GM12878 (cell line): ENCODE data around the gene SEPHS2. TPM values are rescaled to one million over a fixed set of nuclear protein-coding genes. Genes with fewer than 3 reads are reported as not detected.

Experiments used
- BRCA1 ChIP-seq: IDR thresholded peaks from 2 replicates; pipeline ENCODE4 v1.6.1; 2011; ENCODE audit warnings: low read depth, low read length, improper control_type of control experiment
- CEBPZ ChIP-seq: fragments of 150-350 bp; IDR thresholded peaks from 2 replicates; pipeline ENCODE4 v1.6.1; 2016; ENCODE audit warnings: low read depth, low read length
- ELK1 ChIP-seq: IDR thresholded peaks from 2 replicates; pipeline ENCODE4 v1.6.1; 2012; ENCODE audit warnings: low read depth, low read length, improper control_type of control experiment
- EP300 ChIP-seq, 2 experiments: fragments of 150-350 bp in 1 of 2; IDR thresholded peaks; 2 replicates each; pipeline ENCODE4 v1.6.1; 2011 to 2012; ENCODE audit warnings: low read depth in 2 of 2, low read length in 2 of 2, borderline replicate concordance in 1 of 2, improper control_type of control experiment in 1 of 2, inconsistent platforms in 1 of 2; ENCODE audit not compliant: control insufficient read depth in 1 of 2
- LARP7 ChIP-seq: fragments of 450-650 bp; IDR thresholded peaks from 2 replicates; pipeline ENCODE4 v1.6.1; 2017; ENCODE audit warnings: mild to moderate bottlenecking
- MEF2A ChIP-seq: IDR thresholded peaks from 2 replicates; pipeline ENCODE4 v1.6.1; 2011; ENCODE audit warnings: low read depth, mild to moderate bottlenecking, low read length, moderate library complexity; ENCODE audit not compliant: insufficient read depth
- NR2C2 ChIP-seq: IDR thresholded peaks from 2 replicates; pipeline ENCODE4 v1.6.1; 2011; ENCODE audit warnings: borderline replicate concordance, low read depth; ENCODE audit not compliant: control insufficient read depth, insufficient read length
- NRF1 ChIP-seq: conservative IDR thresholded peaks from 2 replicates; pipeline ENCODE4 v1.6.1; 2011; ENCODE audit warnings: mild to moderate bottlenecking, low read depth, low read length, improper control_type of control experiment
- POLR2A ChIP-seq: IDR thresholded peaks from 2 replicates; pipeline ENCODE4 v1.6.1; 2011; ENCODE audit warnings: low read depth, mild to moderate bottlenecking, low read length
- TBL1XR1 ChIP-seq: IDR thresholded peaks from 2 replicates; pipeline ENCODE4 v1.6.1; 2012; ENCODE audit warnings: low read depth, low read length, improper control_type of control experiment
- polyA plus RNA-seq, 11 experiments: library from polyadenylated mRNA; depleted of rRNA in 4 of 11; unstranded in 6 of 11; stranded (reverse) in 5 of 11; fragments of >200 nt; fragmentation: Nextera tagmentation in 4 of 11; fragmentation: Illumina TruSeq in 1 of 11; extraction: Ambion mirVana in 4 of 11; extraction: Trizol in 1 of 11; gene quantifications; 1 replicate in 1 of 11; 2 replicates in 10 of 11; pipeline versions ENCODE4 v1.2.1 to v1.2.3, GENCODE V29; 2011 to 2016; ENCODE audit warnings: inconsistent platforms in 2 of 11, missing spikeins in 2 of 11, low read depth in 1 of 11
- total RNA-seq, 4 experiments: library from RNA; depleted of rRNA in 3 of 4; stranded (reverse); fragments of >200 nt in 3 of 4; fragmentation: Illumina TruSeq in 1 of 4; extraction: Trizol in 1 of 4; gene quantifications; 2 replicates each; pipeline versions ENCODE4 v1.2.1 to v1.2.3, GENCODE V29; 2013 to 2021
- TF ChIP-seq, protein P1 (sequence below): fragments of 450-650 bp; IDR thresholded peaks from 2 replicates; pipeline ENCODE4 v1.6.1; 2017; ENCODE audit warnings: mild to moderate bottlenecking, moderate library complexity
- TF ChIP-seq, protein P2 (sequence below): fragments of 150-350 bp; IDR thresholded peaks from 2 replicates; pipeline ENCODE4 v1.6.1; 2014; ENCODE audit warnings: mild to moderate bottlenecking, low read depth, low read length
- TF ChIP-seq, protein P3 (sequence below): IDR thresholded peaks from 2 replicates; pipeline ENCODE4 v1.6.1; 2012; ENCODE audit warnings: low read length, inconsistent platforms

Gene SEPHS2
- total and polyA plus RNA-seq, 10 of the 15 experiments (the other 5 are each of a cell fraction or from before 2014, with no cell fraction given): 21.6 to 99.8 (median 72.9) TPM

DNA sequence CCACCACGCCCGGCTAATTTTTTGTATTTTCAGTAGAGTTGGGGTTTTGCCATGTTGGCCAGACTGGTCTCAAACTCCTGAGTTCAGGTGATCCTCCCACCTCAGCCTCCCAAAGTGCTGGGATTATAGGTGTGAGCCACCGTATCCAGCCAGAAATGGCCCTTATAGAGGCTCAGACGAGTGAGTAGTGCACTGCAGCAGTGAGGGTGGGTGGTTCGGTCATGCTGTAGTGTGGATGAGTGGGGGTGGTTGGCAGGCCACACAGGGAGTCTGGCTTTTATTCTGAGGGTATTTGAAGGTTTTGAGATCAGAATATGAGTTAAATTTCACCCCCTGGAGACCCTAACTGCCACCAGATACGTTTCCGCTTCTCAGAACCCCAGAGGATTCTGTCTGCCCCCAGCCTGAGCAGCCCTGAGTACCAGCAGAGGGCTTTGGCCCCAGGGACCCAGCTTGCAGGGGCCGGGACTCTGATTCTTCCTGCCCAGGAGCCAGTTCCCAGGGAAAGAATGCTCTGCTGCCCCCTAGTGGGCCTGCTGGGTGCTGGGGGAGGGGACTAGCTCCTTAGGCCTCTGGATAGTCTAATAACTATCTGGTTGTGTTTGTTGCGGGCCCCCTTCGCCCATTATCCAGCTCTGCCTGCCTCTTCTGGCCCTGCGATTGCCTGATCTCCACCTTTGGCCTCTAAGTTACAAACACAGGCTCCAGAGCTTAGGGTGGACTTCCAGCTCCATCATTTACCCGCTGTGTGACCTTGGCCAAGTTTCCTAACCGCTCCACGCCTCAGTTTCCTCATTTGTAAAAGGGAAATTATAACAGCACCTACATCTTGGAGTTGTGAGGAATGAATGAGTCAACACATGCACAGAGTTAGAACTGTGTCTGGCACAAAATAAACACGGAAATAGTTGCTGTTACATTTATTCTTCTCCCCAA, 36.3 kb downstream of the SEPHS2 start (continued):
- TF ChIP-seq LARP7 (no peak), TBL1XR1 (no peak), EP300 (IDR thresholded peaks at IDR 0.05; ENCODE audit: borderline replicate concordance in 1 of 2, control insufficient read depth in 1 of 2, low read depth in 2 of 2, low read length in 2 of 2) (no peak), NR2C2 (no peak), CEBPZ (no peak), ELK1 (no peak), NRF1 (no peak), BRCA1 (no peak), POLR2A (no peak), MEF2A (no peak)
- TF ChIP-seq, protein P1, sequence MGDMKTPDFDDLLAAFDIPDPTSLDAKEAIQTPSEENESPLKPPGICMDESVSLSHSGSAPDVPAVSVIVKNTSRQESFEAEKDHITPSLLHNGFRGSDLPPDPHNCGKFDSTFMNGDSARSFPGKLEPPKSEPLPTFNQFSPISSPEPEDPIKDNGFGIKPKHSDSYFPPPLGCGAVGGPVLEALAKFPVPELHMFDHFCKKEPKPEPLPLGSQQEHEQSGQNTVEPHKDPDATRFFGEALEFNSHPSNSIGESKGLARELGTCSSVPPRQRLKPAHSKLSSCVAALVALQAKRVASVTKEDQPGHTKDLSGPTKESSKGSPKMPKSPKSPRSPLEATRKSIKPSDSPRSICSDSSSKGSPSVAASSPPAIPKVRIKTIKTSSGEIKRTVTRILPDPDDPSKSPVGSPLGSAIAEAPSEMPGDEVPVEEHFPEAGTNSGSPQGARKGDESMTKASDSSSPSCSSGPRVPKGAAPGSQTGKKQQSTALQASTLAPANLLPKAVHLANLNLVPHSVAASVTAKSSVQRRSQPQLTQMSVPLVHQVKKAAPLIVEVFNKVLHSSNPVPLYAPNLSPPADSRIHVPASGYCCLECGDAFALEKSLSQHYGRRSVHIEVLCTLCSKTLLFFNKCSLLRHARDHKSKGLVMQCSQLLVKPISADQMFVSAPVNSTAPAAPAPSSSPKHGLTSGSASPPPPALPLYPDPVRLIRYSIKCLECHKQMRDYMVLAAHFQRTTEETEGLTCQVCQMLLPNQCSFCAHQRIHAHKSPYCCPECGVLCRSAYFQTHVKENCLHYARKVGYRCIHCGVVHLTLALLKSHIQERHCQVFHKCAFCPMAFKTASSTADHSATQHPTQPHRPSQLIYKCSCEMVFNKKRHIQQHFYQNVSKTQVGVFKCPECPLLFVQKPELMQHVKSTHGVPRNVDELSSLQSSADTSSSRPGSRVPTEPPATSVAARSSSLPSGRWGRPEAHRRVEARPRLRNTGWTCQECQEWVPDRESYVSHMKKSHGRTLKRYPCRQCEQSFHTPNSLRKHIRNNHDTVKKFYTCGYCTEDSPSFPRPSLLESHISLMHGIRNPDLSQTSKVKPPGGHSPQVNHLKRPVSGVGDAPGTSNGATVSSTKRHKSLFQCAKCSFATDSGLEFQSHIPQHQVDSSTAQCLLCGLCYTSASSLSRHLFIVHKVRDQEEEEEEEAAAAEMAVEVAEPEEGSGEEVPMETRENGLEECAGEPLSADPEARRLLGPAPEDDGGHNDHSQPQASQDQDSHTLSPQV: 0 out of 2 replicates have a peak, but pooled peaks have one; percentile 41
- TF ChIP-seq, protein P2, sequence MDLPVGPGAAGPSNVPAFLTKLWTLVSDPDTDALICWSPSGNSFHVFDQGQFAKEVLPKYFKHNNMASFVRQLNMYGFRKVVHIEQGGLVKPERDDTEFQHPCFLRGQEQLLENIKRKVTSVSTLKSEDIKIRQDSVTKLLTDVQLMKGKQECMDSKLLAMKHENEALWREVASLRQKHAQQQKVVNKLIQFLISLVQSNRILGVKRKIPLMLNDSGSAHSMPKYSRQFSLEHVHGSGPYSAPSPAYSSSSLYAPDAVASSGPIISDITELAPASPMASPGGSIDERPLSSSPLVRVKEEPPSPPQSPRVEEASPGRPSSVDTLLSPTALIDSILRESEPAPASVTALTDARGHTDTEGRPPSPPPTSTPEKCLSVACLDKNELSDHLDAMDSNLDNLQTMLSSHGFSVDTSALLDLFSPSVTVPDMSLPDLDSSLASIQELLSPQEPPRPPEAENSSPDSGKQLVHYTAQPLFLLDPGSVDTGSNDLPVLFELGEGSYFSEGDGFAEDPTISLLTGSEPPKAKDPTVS: no peak
- TF ChIP-seq, protein P3, sequence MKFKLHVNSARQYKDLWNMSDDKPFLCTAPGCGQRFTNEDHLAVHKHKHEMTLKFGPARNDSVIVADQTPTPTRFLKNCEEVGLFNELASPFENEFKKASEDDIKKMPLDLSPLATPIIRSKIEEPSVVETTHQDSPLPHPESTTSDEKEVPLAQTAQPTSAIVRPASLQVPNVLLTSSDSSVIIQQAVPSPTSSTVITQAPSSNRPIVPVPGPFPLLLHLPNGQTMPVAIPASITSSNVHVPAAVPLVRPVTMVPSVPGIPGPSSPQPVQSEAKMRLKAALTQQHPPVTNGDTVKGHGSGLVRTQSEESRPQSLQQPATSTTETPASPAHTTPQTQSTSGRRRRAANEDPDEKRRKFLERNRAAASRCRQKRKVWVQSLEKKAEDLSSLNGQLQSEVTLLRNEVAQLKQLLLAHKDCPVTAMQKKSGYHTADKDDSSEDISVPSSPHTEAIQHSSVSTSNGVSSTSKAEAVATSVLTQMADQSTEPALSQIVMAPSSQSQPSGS: no peak
